Astrocyte of the hippocampus (primary cell): Measurements from ENCODE around the gene NBDY.
"Not testable (repeated sequence)": the region's sequence is repeated elsewhere in the genome, so short reads cannot be mapped to it uniquely, and the experiment has no call there.

Source experiments
- DNase-seq: peaks from one replicate; pipeline ENCODE4 v3.0.0; 2011; ENCODE audit warnings: low read depth, low spot score

The NBDY gene

DNA sequence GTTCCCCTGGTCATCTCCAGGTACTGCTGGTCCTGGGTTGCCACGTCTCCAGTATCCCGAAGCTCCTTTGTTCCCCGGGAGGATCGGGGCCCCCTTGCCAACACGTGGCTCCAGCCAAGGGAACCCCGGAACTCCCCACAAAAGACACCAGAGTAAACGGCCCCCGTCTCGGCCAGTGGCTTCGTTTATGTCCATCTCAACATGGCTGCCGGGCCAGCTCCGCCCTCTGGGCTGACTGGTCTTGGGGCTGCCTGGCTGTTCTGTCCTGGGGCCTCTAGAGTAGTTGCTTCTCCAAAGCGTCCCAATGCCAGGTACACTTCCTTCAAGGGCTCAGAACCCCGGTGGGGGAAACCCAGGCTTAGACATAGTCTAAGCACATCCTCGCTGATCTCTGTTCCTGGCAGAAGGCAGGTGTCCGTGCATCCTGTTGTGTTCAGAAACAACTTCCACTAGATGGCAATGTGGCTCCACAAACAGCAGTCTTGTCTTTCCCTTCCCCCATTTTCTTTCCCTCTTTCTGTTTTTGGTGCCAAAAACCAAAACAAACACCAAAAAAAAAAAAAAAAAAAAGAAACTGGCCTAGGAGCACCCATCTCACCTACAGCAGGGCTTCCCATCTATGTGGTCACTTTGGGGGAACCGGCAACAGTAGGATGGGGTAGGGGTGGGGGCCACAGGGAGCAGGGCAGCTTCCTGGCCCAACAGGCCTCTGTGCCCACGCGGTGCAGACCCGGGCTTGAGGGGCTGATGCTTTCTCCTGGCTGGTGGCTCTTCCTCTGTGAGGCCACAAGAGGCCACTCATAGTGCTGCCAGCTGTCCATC is 35.3 kb downstream of the NBDY start:
- peak; percentile 90 for DNase-seq

- DNase-seq = no peak
Measured at GRCh38 chrX:56764975-56765791, 36.1 kb downstream of the NBDY start.

DNA sequence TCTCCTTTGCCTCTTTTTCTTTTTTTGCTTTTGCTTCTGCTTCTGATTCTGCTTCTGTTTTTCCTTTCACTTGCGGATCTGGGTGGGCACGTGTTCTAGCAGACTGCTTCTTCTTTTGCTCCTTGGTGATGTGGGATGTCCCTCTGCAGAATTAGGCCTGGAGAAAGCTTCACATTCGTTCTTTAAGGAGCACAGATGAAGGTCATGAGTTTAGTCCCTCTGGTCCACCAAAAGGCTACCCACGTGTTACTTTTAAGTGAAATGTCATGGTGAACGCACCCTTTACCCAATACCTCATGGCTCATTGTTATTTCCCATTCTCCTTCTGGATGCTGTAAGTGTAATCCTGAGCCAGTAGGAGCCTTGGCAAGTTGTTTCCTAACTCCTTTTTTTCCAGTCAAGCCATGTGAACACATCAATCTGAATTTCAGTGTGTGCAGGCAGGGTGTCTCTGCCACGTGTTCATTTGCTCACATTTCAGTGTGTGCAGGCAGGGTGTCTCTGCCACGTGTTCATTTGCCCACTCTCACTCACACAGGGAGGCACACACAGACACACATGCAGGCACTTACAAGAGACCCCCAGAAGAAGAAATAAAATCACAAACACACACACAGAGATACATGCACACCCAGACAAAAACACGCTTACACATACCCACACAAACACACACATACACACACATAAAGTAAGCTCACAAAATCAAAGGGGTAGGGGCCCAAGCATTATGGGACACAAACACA is 36.9 kb downstream of the NBDY start:
- DNase-seq = no peak

DNA sequence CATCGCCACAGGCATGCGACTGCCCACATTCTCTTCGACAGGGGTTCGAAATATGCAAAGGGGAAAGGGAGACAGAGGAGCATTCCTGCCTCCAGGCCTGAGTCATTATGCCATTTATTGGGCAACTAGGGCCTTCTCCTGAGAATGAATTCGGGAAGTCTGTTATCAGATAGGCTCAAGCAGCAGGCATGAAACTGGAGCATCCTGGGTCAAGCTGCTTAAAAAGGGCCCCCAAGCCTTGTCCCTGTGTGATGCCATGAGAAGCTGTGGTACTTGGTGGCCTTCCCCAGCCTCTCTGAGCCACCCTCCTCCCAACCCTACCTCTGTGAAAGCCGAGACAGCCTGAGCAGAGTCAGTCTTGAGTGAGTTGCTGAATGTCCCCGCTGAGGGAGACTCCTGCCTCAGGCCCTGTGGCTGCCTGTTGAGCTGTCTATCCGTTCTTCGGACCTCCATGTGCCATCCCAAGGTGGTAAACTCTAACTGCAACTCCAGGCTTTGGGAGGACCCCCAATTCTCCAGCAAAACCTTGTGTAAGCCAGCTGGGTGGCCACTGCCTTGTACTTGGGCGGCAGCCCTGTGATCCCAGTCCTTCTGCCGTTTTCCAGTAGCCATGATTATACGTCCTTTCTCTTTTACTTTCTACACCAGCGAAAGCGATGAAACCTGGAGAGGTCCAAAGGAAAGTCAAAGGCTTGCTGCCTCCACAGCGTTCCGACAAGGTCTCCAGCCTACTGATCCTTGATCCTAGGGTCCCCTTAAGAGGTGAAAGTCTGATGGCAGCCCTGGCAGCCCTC is 37.7 kb downstream of the NBDY start:
- DNase-seq = peak; percentile 49

DNA sequence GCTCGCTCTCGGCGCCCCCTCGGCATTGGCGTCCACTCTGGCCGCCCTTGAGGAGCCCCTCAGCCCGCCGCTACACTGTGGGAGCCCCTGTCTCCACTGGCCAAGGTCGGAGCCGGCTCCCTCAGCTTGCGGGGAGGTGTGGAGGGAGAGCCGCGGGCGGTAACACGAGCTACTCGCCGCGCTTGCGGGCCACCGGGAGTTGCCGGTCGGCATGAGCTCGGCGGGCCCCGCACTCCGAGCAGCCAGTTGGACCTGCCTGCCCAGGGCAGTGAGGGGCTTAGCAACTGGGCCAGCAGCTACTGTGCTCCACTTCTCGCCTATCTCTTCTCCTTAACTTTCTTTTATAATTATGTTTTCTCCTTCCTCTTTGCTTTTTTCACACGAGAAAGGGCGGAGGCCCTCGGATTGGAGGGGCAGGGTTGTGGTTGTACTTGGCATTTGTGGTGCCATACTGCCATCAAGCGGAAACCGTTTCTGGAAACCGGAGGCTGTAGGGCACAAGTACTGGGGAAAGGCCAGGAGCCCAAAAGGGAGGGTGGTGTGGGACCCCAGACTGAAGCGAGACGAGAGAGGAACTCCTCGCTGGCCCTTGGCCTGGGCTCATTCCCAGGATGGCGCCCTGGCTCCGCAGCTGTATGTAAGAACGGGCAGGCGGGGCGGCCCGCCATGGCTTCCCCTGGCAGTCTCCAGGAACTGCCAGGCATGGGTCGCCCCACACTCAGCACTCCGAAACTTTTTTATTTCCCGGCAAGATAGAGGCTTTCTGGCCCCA is 38.5 kb downstream of the NBDY start:
- peak; percentile 35 for DNase-seq

GRCh38 chrX:56768120-56768660 is 39.1 kb downstream of the NBDY start:
- not testable (repeated sequence) for DNase-seq

DNA sequence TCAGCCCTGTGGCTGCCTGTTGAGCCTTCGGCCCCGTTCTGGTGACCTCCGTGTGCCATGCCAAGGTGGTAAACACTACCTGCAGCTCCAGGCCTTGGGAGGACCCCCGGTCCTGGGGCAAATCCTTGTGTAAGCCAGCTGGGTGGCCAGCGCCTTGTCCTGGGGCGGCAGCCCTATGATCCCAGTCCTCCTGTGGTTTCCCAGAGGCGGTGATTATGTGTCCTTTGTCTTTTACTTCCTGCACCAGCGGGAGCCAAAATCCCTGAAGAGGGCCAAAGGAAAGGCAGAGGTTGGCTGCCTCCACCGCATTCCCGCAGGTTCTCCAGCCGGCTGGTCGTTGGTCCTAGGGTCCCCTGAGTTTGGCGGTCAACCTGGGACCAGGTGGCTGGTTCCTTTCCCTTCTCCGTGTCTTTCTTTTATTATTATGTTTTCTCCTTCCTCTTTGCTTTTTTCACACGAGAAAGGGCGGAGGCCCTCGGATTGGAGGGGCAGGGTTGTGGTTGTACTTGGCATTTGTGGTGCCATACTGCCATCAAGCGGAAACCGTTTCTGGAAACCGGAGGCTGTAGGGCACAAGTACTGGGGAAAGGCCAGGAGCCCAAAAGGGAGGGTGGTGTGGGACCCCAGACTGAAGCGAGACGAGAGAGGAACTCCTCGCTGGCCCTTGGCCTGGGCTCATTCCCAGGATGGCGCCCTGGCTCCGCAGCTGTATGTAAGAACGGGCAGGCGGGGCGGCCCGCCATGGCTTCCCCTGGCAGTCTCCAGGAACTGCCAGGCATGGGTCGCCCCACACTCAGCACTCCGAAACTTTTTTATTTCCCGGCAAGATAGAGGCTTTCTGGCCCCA is 43.9 kb downstream of the NBDY start:
- not testable (repeated sequence) for DNase-seq

- not testable (repeated sequence) for DNase-seq
Measured at GRCh38 chrX:56773522-56774060, 44.5 kb downstream of the NBDY start.

GRCh38 chrX:56778099-56778923 is 49.3 kb downstream of the NBDY start:
- not testable (repeated sequence) for DNase-seq

DNA sequence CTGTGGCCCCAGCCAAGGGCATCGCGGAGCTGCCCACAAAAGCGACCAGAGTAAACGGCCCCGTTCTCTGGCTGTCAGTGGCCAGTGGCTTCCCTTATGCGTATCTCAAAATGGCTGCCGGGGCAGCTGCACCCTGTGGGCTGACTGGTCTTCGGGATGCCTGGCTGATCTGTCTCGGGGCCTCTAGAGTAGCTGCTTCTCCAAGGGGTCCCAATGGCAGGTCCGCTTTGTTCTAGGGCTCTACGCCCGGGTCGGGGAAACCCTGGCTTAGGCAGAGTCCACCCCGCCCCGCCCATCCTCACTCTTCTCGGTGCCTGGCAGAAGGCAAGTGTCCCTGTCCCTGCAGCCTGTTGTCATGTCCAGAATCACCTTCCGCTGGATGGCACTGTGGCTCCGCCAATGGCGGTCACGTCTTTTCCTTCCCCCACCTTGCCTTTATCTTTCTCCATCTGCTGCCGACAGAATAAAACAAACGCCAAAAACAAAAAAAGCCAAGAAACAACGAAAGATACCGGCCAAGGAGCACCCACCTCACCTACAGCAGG is 50.0 kb downstream of the NBDY start:
- not testable (repeated sequence) for DNase-seq

DNA sequence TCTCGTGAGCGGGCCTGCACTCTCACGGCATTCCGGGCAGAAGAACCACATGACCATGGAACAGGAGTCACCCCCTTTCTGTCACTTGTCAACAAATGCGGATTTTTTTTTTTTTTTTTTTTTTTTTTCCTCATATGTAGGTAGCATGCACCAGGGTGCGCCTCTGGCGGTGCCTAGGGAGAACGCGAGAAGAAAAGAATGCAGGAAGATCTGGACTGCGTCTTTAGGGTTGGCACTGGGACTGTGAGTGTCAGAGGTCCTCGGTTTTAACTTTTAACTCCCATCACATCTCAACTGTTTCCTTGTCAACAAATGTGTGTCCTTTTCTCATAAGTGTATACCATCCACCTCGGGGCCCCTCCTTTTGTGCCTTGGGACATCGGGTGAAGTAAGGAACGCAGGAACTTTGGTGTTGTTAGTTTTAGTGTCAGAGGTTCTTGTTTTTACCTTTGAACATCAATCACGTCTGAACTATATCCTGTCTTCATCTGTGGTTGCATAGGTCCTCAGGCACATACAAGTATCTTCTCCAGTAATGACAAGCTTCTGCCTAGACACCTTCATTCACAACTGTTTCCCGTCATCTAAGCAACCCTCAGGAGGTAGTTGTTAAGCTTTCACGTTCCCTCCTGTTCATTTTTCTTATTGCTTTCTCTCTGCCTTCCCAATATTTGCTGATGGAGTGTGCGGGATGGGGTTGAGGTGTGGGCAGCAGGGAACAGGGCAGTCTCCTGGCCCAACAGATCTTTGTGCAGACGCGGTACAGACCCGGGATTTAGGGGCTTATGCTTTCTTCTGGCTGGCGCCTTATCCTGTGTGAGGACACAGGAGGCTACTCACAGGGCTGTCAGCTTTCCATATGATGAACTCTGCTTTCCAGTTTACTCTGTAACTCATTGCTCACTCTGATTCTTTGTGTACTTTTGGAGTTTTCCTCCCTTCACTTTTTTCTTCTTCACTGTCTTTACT is 51.9 kb downstream of the NBDY start:
- DNase-seq = not testable (repeated sequence)

DNA sequence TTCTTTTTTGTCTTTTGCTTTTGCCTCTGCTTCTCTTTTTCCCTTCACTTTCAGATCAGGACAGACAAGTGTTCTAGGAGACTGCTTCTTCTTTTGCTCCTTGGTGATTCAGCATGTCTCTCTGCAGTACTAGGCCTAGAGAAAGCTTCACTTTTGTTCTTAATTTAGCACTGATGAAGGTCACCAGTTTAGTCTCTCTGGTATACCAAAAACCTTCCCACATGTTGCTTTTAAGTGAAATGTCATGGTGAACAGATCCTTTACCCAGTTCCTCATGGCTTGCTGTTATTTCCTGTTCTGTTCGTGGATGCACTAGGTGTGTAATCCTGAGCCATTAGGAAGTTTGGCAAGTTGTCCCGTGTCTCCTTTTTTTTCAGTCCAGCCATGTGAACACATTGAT is 53.3 kb downstream of the NBDY start:
- DNase-seq = no peak

DNA sequence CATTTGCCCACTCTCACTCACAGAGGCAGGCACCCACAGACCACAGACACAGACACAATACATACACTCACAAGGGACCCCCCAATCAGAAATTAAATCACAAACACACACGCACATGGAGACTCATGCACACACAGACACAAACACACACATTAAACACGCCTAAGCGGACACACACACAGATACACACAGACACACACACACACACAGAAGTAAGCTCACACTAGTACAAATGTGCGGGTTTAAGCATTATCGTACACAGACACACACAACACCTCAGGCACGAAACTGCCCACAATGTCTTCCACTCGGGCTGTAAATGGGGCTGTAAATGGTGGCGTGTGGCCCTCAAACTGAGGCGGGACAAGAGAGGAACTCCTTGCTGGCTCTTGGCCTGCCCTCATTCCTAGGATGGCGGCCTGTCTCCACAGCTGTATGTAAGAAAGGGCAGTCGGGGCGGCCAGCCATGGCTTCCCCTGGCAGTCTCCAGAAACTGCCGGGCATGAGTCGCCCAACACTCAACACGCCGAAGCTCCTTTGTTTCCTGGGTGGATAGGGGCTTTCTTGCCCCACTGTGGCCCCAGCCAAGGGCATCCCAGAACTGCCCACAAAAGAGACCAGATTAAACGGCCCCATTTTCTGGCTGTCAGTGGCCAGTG is 53.9 kb downstream of the NBDY start:
- DNase-seq = no peak

DNA sequence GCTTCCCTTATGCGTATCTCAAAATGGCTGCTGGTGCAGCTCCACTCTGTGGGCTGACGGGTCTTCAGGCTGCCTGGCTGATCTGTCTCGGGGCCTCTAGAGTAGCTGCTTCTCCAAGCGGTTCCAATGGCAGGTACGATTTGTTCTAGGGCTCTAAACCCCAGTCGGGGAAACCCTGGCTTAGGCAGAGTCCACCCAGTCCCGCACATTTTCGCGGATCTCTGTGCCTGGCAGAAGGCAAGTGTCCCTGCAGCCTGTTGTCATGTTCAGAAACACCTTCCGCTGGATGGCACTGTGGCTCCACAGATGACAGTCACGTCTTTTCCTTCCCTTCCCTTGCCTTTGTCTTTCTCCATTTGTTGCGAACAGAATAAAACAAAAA is 54.4 kb downstream of the NBDY start:
- DNase-seq = peak; percentile 79

- DNase-seq = no peak
Measured at GRCh38 chrX:56783996-56784620, 55.1 kb downstream of the NBDY start.

- no peak for DNase-seq
Measured at GRCh38 chrX:56784666-56785065, 55.6 kb downstream of the NBDY start.
